ENCODE data around the gene ADCK2. TPM values are rescaled to one million over a fixed set of nuclear protein-coding genes. Genes with fewer than 3 reads are reported as not detected.
A peak's percentile ranks its signal among the peaks of the same experiment; 100 is the strongest.
"Not testable (repeated sequence)": the region's sequence is repeated elsewhere in the genome, so short reads cannot be mapped to it uniquely, and the experiment has no call there.

The ADCK2 gene
- 16.8 and 27.1 TPM in 2 replicates for total RNA-seq (2014; rRNA removed; shearing (Covaris generic); ENCODE audit: low replicate concordance)

- H3K27ac ChIP-seq (ENCODE audit: low read length), result peak within 1 kb of the TSS; percentile 87
- H3K36me3 ChIP-seq (ENCODE audit: insufficient read depth, low read length), result no peaks in the 10 kb centered on the region
- peak within 1 kb of the TSS; percentile 94 for H3K4me2 ChIP-seq (ENCODE audit: low read depth, low read length, poor library complexity, severe bottlenecking)
- no peaks in the 10 kb centered on the region for H4K20me1 ChIP-seq (ENCODE audit: insufficient read depth, low read depth, low read length)
- H3K9ac ChIP-seq (ENCODE audit: low read length), result peak within 1 kb of the TSS; percentile 88
- peaks cover 15% of the 10 kb centered on the region for H3K79me2 ChIP-seq (ENCODE audit: low read length)
- H3K4me3 ChIP-seq (ENCODE audit: low read length), result peak within 1 kb of the TSS; percentile 77
- H2AFZ ChIP-seq (ENCODE audit: low read length), result peak within 1 kb of the TSS; percentile 94
- no peaks in the 10 kb centered on the region for H3K9me2 ChIP-seq (replicated peaks; ENCODE audit: insufficient read depth, low read length)
- no peaks in the 10 kb centered on the region for H3K27me3 ChIP-seq (ENCODE audit: low read length)
- DNase-seq, result peak; percentile 86
- peaks cover 50% of the 10 kb centered on the region for H3K4me1 ChIP-seq (ENCODE audit: low read length)
- H3K9me3 ChIP-seq (ENCODE audit: low read length), result no peaks in the 10 kb centered on the region
These were observed at the start of gene ADCK2 for GRCh38 chr7:140672382-140673062. Gene ADCK2, plus strand, starts transcription at chr7:140672945. Its CDS starts 386 bp downstream, at chr7:140673331.

- Histone ChIP-seq H3K9me3 (ENCODE audit: low read length) (no peaks in the 10 kb centered on the region), H3K79me2 (ENCODE audit: low read length) (no peaks in the 10 kb centered on the region), H4K20me1 (ENCODE audit: insufficient read depth, low read depth, low read length) (no peaks in the 10 kb centered on the region), H2AFZ (ENCODE audit: low read length) (no peak overlapping the region), H3K4me2 (ENCODE audit: low read depth, low read length, poor library complexity, severe bottlenecking) (no peak overlapping the region), H3K36me3 (ENCODE audit: insufficient read depth, low read length) (no peaks in the 10 kb centered on the region), H3K9ac (ENCODE audit: low read length) (no peak overlapping the region), H3K4me1 (ENCODE audit: low read length) (peaks cover 5% of the 10 kb centered on the region), H3K27me3 (ENCODE audit: low read length) (no peaks in the 10 kb centered on the region), H3K27ac (ENCODE audit: low read length) (no peak overlapping the region), H3K9me2 (replicated peaks; ENCODE audit: insufficient read depth, low read length) (no peaks in the 10 kb centered on the region), H3K4me3 (ENCODE audit: low read length) (no peak overlapping the region)
- DNase-seq, result no peak
These were observed 48.8 kb upstream of the ADCK2 start for GRCh38 chr7:140623980-140624379.

DNA sequence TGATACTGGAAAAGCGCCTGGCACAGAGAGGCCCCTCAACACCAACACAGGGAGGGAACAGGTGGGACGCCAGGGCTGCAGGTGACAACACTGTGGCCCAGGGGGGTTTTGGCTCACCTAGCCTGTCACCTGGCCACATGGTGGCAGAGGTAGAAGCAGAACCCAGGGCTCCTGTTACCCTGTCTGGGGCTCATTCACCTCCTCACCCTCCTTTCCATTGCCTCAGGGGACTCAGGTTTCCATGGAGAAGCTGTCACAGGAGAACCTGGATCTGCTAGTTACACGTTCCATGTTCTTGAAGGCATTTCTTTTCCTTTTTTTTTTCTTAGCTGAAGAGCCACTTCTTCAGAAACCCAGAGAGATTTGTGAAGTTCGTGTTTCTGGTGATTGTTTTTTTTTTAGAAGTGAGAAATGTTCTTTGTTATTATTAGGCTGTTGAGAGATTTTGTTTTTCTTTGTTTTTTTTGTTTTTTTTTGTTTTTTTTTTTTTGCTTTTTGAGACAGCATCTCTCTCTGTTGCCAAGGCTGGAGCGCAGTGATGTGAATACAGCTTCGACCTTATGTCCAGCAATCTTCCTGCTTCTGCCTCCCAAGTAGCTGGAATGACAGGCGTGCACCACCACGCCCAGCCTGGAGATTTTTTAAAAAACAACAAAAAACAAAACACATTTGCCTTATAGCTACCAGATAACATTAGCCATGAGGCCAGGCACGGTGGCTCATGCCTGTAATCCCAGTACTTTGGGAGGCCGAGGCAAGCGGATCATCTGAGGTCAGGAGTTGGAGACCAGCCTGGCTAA, 48.2 kb upstream of the ADCK2 start:
- Histone ChIP-seq H3K9ac (ENCODE audit: low read length) (no peak overlapping the region), H3K79me2 (ENCODE audit: low read length) (no peaks in the 10 kb centered on the region), H3K36me3 (ENCODE audit: insufficient read depth, low read length) (no peaks in the 10 kb centered on the region), H3K9me2 (replicated peaks; ENCODE audit: insufficient read depth, low read length) (no peaks in the 10 kb centered on the region), H3K27me3 (ENCODE audit: low read length) (no peaks in the 10 kb centered on the region), H4K20me1 (ENCODE audit: insufficient read depth, low read depth, low read length) (no peaks in the 10 kb centered on the region), H3K27ac (ENCODE audit: low read length) (no peak overlapping the region), H3K4me3 (ENCODE audit: low read length) (no peak overlapping the region), H3K4me2 (ENCODE audit: low read depth, low read length, poor library complexity, severe bottlenecking) (no peak overlapping the region), H2AFZ (ENCODE audit: low read length) (no peak overlapping the region), H3K4me1 (ENCODE audit: low read length) (peaks cover 5% of the 10 kb centered on the region), H3K9me3 (ENCODE audit: low read length) (no peaks in the 10 kb centered on the region)
- no peak for DNase-seq

DNA sequence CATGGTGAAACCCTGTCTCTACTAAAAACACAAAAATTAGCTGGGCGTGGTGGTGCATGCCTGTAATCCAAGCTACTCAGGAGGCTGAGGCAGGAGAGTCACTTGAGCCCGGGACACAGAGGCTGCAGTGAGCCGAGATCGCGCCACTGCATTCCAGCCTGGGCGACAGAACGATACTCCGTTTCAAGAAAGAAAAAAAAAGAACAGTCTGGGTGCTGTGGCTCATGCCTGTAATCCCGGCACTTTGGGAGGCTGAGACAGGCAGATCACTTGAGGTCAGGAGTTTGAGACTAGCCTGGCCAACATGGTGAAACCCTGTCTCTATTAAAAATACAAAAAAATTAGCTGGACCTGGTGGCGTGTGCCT, 47.6 kb upstream of the ADCK2 start:
- H3K9me2 ChIP-seq (replicated peaks; ENCODE audit: insufficient read depth, low read length); H3K9ac ChIP-seq (ENCODE audit: low read length); H4K20me1 ChIP-seq (ENCODE audit: insufficient read depth, low read depth, low read length); H2AFZ ChIP-seq (ENCODE audit: low read length); H3K27me3 ChIP-seq (ENCODE audit: low read length); H3K4me1 ChIP-seq (ENCODE audit: low read length); H3K4me3 ChIP-seq (ENCODE audit: low read length); H3K27ac ChIP-seq (ENCODE audit: low read length); H3K36me3 ChIP-seq (ENCODE audit: insufficient read depth, low read length); H3K4me2 ChIP-seq (ENCODE audit: low read depth, low read length, poor library complexity, severe bottlenecking); H3K79me2 ChIP-seq (ENCODE audit: low read length); DNase-seq; H3K9me3 ChIP-seq (ENCODE audit: low read length): not testable (repeated sequence)

DNA sequence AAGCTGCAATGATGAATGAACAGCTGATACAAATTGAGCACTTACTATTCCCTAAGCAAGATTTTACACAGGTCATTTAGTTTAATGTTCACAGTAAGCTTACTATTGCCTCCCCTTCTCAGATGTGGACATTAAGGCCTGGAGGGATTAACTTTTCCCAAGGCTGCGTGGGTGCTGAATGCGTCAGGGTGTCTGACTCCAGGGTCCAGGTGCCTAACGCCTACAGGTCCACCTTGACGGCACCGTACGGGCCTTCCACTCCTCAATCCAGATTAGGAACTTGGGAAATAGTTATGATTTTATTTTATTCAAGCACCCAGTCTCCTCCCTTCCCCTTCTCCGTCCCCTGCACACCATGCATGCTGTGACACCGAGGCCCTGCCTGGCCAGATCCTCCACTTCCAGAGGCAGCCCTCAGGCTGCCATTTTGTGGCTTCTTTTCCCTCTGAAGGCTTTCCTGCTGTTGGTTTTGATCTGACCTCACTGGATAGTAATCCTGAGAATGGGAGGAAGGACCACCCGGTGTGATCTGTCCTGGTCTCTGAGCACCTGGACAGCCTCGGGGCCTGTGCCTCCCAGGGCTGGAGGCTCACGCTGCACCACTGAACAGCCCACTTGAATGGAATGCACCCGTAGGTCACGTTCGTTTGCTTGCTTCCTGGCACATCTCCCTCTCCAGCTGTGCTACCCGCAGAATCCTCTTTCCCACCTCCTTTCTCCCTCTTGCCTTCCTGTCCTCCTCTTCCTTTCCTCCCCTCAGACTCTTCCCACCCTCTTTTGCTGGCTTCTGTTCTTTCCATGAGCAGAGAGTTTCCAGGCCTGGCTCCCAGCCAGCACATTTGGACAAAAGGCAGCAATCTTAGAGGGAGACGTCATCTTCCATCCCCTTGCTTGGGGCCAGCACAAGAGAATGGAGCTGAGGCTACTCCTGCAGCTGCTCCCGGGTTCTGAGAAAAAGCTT, 46.6 kb upstream of the ADCK2 start:
- H3K27ac ChIP-seq (ENCODE audit: low read length), result no peak overlapping the region
- no peaks in the 10 kb centered on the region for H4K20me1 ChIP-seq (ENCODE audit: insufficient read depth, low read depth, low read length)
- no peaks in the 10 kb centered on the region for H3K79me2 ChIP-seq (ENCODE audit: low read length)
- no peaks in the 10 kb centered on the region for H3K27me3 ChIP-seq (ENCODE audit: low read length)
- H2AFZ ChIP-seq (ENCODE audit: low read length), result no peak overlapping the region
- no peaks in the 10 kb centered on the region for H3K9me2 ChIP-seq (replicated peaks; ENCODE audit: insufficient read depth, low read length)
- H3K4me3 ChIP-seq (ENCODE audit: low read length), result no peak overlapping the region
- peaks cover 5% of the 10 kb centered on the region for H3K4me1 ChIP-seq (ENCODE audit: low read length)
- H3K4me2 ChIP-seq (ENCODE audit: low read depth, low read length, poor library complexity, severe bottlenecking), result no peak overlapping the region
- H3K9me3 ChIP-seq (ENCODE audit: low read length), result no peaks in the 10 kb centered on the region
- no peak overlapping the region for H3K9ac ChIP-seq (ENCODE audit: low read length)
- no peaks in the 10 kb centered on the region for H3K36me3 ChIP-seq (ENCODE audit: insufficient read depth, low read length)
- no peak for DNase-seq

DNA sequence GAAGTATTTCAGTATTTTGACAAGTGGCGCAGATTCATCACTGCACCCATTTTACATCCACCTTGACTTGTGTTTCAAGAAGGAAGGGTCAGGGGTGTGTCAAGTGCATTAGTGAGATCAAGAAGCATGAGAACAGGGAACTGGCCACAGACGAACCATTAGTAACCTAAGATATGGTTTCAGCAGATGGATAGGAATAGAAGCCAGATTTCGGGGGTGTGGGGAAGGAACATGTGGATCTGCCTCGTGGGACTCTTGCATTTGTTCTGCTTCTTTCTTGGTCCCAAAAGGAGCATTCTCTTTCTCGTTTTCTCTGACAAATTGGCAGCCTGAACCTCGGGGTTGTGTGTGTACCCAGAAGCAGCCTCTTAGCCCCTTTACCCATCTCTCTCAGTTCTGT, 41.7 kb upstream of the ADCK2 start:
- no peak overlapping the region for H3K4me2 ChIP-seq (ENCODE audit: low read depth, low read length, poor library complexity, severe bottlenecking)
- no peaks in the 10 kb centered on the region for H3K9me2 ChIP-seq (replicated peaks; ENCODE audit: insufficient read depth, low read length)
- DNase-seq, result no peak
- H2AFZ ChIP-seq (ENCODE audit: low read length), result no peak overlapping the region
- H3K9ac ChIP-seq (ENCODE audit: low read length), result no peak overlapping the region
- H4K20me1 ChIP-seq (ENCODE audit: insufficient read depth, low read depth, low read length), result no peaks in the 10 kb centered on the region
- no peak overlapping the region for H3K27ac ChIP-seq (ENCODE audit: low read length)
- H3K27me3 ChIP-seq (ENCODE audit: low read length), result no peaks in the 10 kb centered on the region
- H3K79me2 ChIP-seq (ENCODE audit: low read length), result no peaks in the 10 kb centered on the region
- H3K36me3 ChIP-seq (ENCODE audit: insufficient read depth, low read length), result no peaks in the 10 kb centered on the region
- H3K9me3 ChIP-seq (ENCODE audit: low read length), result no peaks in the 10 kb centered on the region
- no peak overlapping the region for H3K4me3 ChIP-seq (ENCODE audit: low read length)
- no peaks in the 10 kb centered on the region for H3K4me1 ChIP-seq (ENCODE audit: low read length)

GRCh38 chr7:140631602-140632001, 41.1 kb upstream of the ADCK2 start:
- Histone ChIP-seq H3K9me2 (replicated peaks; ENCODE audit: insufficient read depth, low read length) (no peaks in the 10 kb centered on the region), H3K9ac (ENCODE audit: low read length) (no peak overlapping the region), H3K36me3 (ENCODE audit: insufficient read depth, low read length) (no peaks in the 10 kb centered on the region), H3K79me2 (ENCODE audit: low read length) (no peaks in the 10 kb centered on the region), H4K20me1 (ENCODE audit: insufficient read depth, low read depth, low read length) (no peaks in the 10 kb centered on the region), H3K4me2 (ENCODE audit: low read depth, low read length, poor library complexity, severe bottlenecking) (no peak overlapping the region), H3K27me3 (ENCODE audit: low read length) (no peaks in the 10 kb centered on the region), H2AFZ (ENCODE audit: low read length) (no peak overlapping the region), H3K4me3 (ENCODE audit: low read length) (no peak overlapping the region), H3K4me1 (ENCODE audit: low read length) (no peaks in the 10 kb centered on the region), H3K9me3 (ENCODE audit: low read length) (no peaks in the 10 kb centered on the region), H3K27ac (ENCODE audit: low read length) (no peak overlapping the region)
- no peak for DNase-seq

DNA sequence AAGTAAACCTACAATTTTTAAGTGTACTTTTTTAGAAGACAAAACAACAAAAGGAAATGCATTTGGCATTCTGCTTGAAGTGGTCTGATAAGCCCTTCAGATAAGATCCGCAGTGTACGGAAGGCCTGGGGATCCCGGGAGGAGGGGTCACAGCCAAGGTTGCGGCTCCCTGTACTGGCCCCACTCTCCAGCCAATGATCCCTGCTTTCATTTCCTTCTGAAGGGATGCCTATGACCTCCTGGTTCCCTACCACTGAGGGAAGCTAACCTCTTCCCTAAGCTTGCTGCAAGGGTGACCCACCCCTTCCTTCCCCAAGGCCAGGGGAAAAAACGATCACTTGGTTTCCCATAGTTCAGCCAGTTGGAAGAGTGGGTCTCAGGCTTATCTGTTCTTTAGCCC, 37.4 kb upstream of the ADCK2 start:
- H3K36me3 ChIP-seq (ENCODE audit: insufficient read depth, low read length), result no peaks in the 10 kb centered on the region
- DNase-seq, result no peak
- no peak overlapping the region for H3K4me2 ChIP-seq (ENCODE audit: low read depth, low read length, poor library complexity, severe bottlenecking)
- H3K27me3 ChIP-seq (ENCODE audit: low read length), result no peaks in the 10 kb centered on the region
- no peaks in the 10 kb centered on the region for H3K9me2 ChIP-seq (replicated peaks; ENCODE audit: insufficient read depth, low read length)
- H3K9ac ChIP-seq (ENCODE audit: low read length), result no peak overlapping the region
- no peaks in the 10 kb centered on the region for H3K79me2 ChIP-seq (ENCODE audit: low read length)
- H3K4me1 ChIP-seq (ENCODE audit: low read length), result no peaks in the 10 kb centered on the region
- H3K9me3 ChIP-seq (ENCODE audit: low read length), result no peaks in the 10 kb centered on the region
- H3K4me3 ChIP-seq (ENCODE audit: low read length), result no peak overlapping the region
- H3K27ac ChIP-seq (ENCODE audit: low read length), result no peak overlapping the region
- no peaks in the 10 kb centered on the region for H4K20me1 ChIP-seq (ENCODE audit: insufficient read depth, low read depth, low read length)
- H2AFZ ChIP-seq (ENCODE audit: low read length), result no peak overlapping the region
